Stimulated activated CD4-positive, alpha-beta T cell treated with anti-CD3 and anti-CD28 coated beads, Interleukin-1b, Interleukin-23, amount 100 ng/mL, for 1 hour (primary cell): ENCODE data around the gene ASZ1.
"Not testable (repeated sequence)": the region's sequence is repeated elsewhere in the genome, so short reads cannot be mapped to it uniquely, and the experiment has no call there.

ENCODE experiments used
- DNase-seq, 2 donors: peaks; one replicate each; pipeline ENCODE4 v3.0.0-alpha.2; 2020; ENCODE audit warnings: low read depth in 2 of 2

ASZ1 gene, protein sequence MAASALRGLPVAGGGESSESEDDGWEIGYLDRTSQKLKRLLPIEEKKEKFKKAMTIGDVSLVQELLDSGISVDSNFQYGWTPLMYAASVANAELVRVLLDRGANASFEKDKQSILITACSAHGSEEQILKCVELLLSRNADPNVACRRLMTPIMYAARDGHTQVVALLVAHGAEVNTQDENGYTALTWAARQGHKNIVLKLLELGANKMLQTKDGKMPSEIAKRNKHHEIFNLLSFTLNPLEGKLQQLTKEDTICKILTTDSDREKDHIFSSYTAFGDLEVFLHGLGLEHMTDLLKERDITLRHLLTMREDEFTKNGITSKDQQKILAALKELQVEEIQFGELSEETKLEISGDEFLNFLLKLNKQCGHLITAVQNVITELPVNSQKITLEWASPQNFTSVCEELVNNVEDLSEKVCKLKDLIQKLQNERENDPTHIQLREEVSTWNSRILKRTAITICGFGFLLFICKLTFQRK

GRCh38 chr7:117427258-117427701 is at the start of gene ASZ1:
TSS of gene ASZ1 (minus strand) at chr7:117427493. CDS start at chr7:117427460, 33 bp downstream.
- no peak for DNase-seq

- no peak for DNase-seq
These were observed 49.4 kb upstream of the ASZ1 start for GRCh38 chr7:117476557-117477215.

GRCh38 chr7:117472335-117472734 is 45.0 kb upstream of the ASZ1 start:
- DNase-seq, result no peak

GRCh38 chr7:117470777-117471176 is 43.5 kb upstream of the ASZ1 start:
- DNase-seq, result no peak

DNA sequence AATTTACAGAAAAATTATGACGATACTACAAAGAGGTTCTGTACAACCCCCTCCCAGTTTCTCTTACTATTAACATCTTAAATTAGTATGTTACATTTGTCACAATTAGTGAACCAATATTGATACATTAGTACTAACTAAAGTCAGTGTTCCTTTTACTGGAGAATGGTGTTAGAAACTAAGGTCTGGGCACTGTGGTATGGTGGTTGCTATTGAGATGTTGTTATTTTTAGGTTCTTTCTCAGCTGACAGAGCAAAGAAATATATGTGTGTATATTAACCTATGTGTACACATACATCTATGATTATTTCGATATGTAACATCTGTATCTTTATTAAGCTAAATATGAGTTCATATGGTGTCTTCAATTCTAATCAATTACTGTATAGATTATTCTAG is 40.9 kb upstream of the ASZ1 start:
- no peak for DNase-seq

GRCh38 chr7:117460815-117461214 is 33.5 kb upstream of the ASZ1 start:
- not testable (repeated sequence) for DNase-seq

- no peak for DNase-seq
These were observed 32.4 kb upstream of the ASZ1 start for GRCh38 chr7:117459735-117460134.

DNA sequence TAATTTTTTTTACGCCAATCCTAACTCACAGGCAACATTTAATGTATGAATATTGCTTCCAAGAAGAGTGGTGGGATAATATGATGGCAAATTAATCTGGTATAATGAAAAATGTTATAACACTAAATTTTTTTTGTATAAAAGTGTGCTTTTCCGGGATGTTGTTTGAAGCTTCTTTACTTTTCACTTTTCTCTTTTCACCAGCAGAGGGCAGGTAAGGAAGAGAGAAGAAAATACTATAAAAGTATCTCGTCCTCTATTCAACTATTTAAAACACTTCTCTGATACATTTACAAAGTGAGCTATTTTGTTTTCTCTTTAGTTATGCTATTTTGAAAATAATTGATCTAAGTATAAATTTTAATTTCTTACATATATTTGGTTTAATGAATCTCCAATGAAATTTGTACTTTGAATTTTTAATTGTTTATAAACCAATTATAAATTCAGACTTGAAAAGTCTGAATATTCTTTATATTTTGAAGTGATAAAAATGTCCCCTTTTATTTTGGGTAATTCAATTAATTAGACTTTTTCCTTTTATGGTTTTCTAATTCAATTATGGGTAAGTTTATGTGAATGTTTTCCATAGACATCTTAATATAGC is 31.8 kb upstream of the ASZ1 start:
- DNase-seq, result no peak

- DNase-seq, result no peak
These were observed 21.4 kb upstream of the ASZ1 start for GRCh38 chr7:117448655-117449054.

- no peak for DNase-seq
These were observed 19.0 kb upstream of the ASZ1 start for GRCh38 chr7:117446220-117446815.

- DNase-seq, result no peak
These were observed 17.9 kb upstream of the ASZ1 start for GRCh38 chr7:117445206-117445605.

- no peak for DNase-seq
These were observed 17.4 kb upstream of the ASZ1 start for GRCh38 chr7:117444646-117445045.

DNA sequence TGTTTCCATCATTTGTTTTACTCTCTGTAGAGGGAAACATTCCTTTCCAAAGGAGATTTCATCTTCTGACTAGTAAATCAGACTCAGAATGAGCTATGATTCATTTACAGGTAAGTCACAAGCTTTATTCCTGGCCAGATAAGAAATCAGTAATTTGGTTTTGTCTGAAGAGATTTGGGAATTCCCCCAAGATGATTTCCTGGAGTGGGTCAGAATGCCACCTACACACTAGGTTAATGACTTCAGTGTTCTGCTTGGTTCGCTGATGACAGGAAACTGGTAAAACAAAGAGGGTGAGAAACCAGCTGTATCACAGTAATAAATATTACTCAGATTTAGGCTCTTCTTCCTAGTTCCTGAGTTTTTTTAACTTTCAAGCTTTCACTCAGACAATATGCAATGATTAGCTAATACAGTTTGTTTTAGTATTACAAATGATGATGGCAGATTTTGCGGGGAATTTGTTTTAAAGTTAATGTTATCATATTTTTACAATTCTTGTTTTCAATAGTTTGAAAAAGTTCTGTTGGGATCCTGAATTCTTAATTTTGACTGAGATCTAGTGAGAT is 8.3 kb upstream of the ASZ1 start:
- DNase-seq, result no peak

DNA sequence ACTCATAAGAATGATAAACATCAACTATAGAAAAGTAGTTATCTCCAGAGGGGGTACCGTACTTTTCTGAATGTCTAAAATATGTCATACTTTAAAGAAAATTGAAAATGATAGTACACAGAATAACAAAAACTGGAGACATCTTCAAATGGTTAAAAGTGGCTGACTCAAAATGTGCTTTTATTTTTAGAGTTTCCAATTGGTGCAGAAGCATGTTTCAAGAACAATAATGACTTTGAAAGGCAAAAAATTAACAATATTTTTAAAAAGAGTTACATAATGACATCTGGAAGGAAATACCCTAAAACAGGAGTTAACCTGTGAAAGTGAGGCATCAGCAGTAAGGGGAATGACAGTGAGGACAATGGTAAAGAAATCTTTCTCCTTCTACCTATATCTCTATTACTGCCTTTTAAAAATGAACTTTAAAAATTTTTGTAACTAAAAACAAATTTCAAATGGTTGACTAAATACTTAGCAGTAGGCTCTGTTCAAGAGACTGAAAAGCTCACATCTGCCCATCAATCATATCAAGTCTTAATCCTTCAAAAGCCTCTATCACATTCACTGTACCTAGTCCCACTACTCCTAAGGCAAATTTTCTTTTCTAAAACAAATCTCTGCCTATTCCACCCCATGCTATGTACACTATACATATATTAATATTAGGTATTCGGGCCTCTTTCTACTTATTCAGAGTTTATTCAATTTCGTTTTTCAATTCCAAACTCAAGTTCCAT is 3.0 kb downstream of the ASZ1 start:
- no peak for DNase-seq

DNA sequence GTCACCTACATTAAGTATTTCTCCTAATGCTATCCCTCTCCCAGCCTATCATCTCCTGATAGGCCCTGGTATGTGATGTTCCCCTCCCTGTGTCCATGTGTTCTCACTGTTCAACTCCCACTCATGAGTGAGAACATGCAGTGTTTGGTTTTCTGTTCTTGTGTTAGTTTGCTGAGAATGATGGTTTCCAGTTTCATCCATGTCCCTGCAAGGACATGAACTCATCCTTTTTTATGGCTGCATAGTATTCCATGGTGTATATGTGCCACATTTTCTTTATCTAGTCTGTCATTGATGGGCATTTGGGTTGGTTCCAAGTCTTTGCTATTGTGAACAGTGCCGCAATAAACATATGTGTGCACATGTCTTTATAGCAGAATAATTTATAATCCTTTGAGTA is 12.7 kb downstream of the ASZ1 start:
- DNase-seq, result not testable (repeated sequence)

GRCh38 chr7:117412946-117413559 is 14.2 kb downstream of the ASZ1 start:
- no peak for DNase-seq

GRCh38 chr7:117412390-117412789 is 14.9 kb downstream of the ASZ1 start:
- DNase-seq, result no peak

DNA sequence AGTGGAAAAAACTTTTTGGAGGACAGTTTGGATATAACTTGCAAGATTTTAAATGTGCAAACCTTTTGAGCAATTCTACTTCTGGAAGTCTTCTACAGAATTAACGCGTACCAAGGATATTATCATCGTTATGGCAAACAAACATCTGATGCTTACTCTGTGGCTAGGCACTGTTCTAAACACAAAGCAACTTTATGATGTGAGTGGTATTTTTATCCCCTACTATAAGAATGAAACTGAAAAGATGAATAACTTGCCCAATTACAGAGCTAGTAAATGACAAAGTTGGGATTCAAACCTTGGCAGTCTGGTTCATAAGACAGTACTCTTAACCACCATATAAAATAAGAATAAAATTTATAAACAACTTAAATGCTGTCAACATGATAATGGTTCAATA is 15.8 kb downstream of the ASZ1 start:
- no peak for DNase-seq

- no peak for DNase-seq
These were observed 18.5 kb downstream of the ASZ1 start for GRCh38 chr7:117408831-117409230.

GRCh38 chr7:117405519-117405918 is 21.8 kb downstream of the ASZ1 start:
- no peak for DNase-seq

DNA sequence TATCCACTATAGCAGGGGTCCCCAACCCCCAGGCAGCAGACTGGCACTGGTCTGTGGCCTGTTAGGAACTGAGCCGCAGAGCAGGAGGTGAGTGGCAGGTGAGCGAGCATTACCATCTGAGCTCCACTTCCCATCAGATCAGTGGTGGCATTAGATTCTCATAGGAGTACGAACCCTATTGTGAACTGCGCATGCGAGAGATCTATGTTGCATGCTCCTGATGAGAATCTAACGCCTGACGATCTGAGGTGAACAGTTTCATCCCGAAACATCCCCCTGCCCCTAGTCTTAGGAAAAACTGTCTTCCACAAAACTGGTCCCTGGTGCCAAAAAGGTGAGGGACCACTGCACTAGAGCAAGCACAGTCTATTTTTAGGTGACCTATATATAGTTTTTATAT is 23.6 kb downstream of the ASZ1 start:
- DNase-seq, result no peak
